ENCODE measurements around the gene MRPL20.

GRCh38 chr1:1420654-1421141 lies 13.6 kb upstream of the MRPL20 start:
- TF ChIP-seq CTCF (IDR thresholded peaks at IDR 0.05) (no peak), EP300 (IDR thresholded peaks at IDR 0.05) (no peak)
